ENCODE results near the gene TRIM28. TPM values are rescaled to one million over a fixed set of nuclear protein-coding genes. Genes with fewer than 3 reads are reported as not detected.

Gene TRIM28
- total and polyA plus RNA-seq, 9 of the 15 experiments (the other 6 are each of a cell fraction or from before 2014, with no cell fraction given): 12.1 to 797 (median 490) TPM

GRCh38 chr19:58559275-58560006, 15.6 kb downstream of the TRIM28 start:
- ATAC-seq (peak; percentile 78), FAIRE-seq (no peak), DNase-seq (ENCODE audit: extremely low read depth in 1 of 4, low spot score in 3 of 4) (peak; percentile 94 to 98 (median 96))
- no peaks in the 10 kb centered on the region for H3K9me3 ChIP-seq (replicated peaks; ENCODE audit: control insufficient read depth, insufficient read depth, low read depth, low read length)
- peak overlapping the region; percentile 92 for H3K4me3 ChIP-seq
- peaks cover 28 to 67% of the 10 kb centered on the region in 2 experiments for H3K4me1 ChIP-seq (replicated peaks in 1 of 2; ENCODE audit: control insufficient read depth in 2 of 2, insufficient read depth in 2 of 2, low read length in 2 of 2)
- peak overlapping the region; percentile 94 for H3K27ac ChIP-seq (ENCODE audit: extremely low read depth, low read depth, low read length)
- no peaks in the 10 kb centered on the region for H4K20me1 ChIP-seq (replicated peaks; ENCODE audit: control insufficient read depth, insufficient read depth, low read length)
- H3K4me2 ChIP-seq (ENCODE audit: insufficient read depth, low read length): peak overlapping the region; percentile 98
- no peaks in the 10 kb centered on the region for H3K27me3 ChIP-seq (ENCODE audit: control insufficient read depth in 2 of 2, insufficient read depth in 2 of 2, low read length in 2 of 2)
- intact Hi-C loops (cut with micrococcal nuclease) (no loop called here), in situ Hi-C loops (cut with MboI) (no loop called here)
- under 1% methylated on average over 33 of the region's 33 CpGs for WGBS (ENCODE audit: insufficient coverage, low coverage, missing lambda C conversion rate)
- CTCF ChIA-PET (ENCODE audit: low intra/inter-chr PET ratio): no interaction called here
- peaks cover 30% of the 10 kb centered on the region for H3K36me3 ChIP-seq (ENCODE audit: control insufficient read depth, insufficient read depth, low read length)
- peak overlapping the region; percentile 92 to 98 for H3K9ac ChIP-seq (ENCODE audit: insufficient read depth in 1 of 2, low read depth in 2 of 2, low read length in 2 of 2)
- H2AFZ ChIP-seq (ENCODE audit: low read depth, low read length): peak overlapping the region; percentile 99
- H3K79me2 ChIP-seq (ENCODE audit: control insufficient read depth, insufficient read depth, low read length): peaks cover 50% of the 10 kb centered on the region
- POLR2A ChIA-PET: interaction anchor here (0.6 to 2.7 kb wide), 11 partner anchors 9 to 765 kb away, joined by 3 to 24 read pairs (median 6); partner anchors contain the start of genes MZF1, TRIM28, ZBTB45 and ZNF324
- H3K9me1 ChIP-seq (ENCODE audit: control insufficient read depth, insufficient read depth, low read length): peaks cover 3% of the 10 kb centered on the region
- TSS peak; percentile 78 for BruUV-seq (replicated peaks)
- TF ChIP-seq AFF4 (CRISPR knock-in tag; IDR thresholded peaks at IDR 0.05) (no peak; the same call in 1 of the 2 replicates), RUNX1 (IDR thresholded peaks at IDR 0.05; ENCODE audit: low read depth) (no peak), ID3 (CRISPR knock-in tag; IDR thresholded peaks at IDR 0.05) (no peak), ID3 (tag; IDR thresholded peaks at IDR 0.05) (peak; percentile 90), KAT2B (IDR thresholded peaks at IDR 0.05; ENCODE audit: low read depth, low read length) (no peak), MIER1 (IDR thresholded peaks at IDR 0.05; ENCODE audit: low read depth) (0 out of 2 replicates have a peak, but pooled peaks have one; percentile 6), TAF1 (IDR thresholded peaks at IDR 0.05; ENCODE audit: control insufficient read depth, extremely low read depth, insufficient read depth, low read length, severe bottlenecking) (peak; percentile 65), ZNF449 (CRISPR knock-in tag; IDR thresholded peaks at IDR 0.05) (no peak), PHB (CRISPR knock-in tag; IDR thresholded peaks at IDR 0.05) (no peak), HNRNPK (IDR thresholded peaks at IDR 0.05; ENCODE audit: low read depth, low read length, poor library complexity, severe bottlenecking) (no peak), PATZ1 (CRISPR knock-in tag; IDR thresholded peaks at IDR 0.05; ENCODE audit: borderline replicate concordance) (0 out of 2 replicates have a peak, but pooled peaks have one; percentile 60), ZNF133 (CRISPR knock-in tag; IDR thresholded peaks at IDR 0.05) (no peak), SMARCA4 (IDR thresholded peaks at IDR 0.05) (no peak), ZKSCAN1 (IDR thresholded peaks at IDR 0.05; ENCODE audit: low read depth, low read length) (no peak)

Measured in K562 (cell line).